Psoas muscle (tissue), 8 donors: ENCODE data around the gene GSE1. TPM values are rescaled to one million over a fixed set of nuclear protein-coding genes. Genes with fewer than 3 reads are reported as not detected.
A peak's percentile ranks its signal among the peaks of the same experiment; 100 is the strongest.

Source experiments
- ATAC-seq, 4 donors: fragments of 200-7000 bp; cut with Tn5 transposase; one replicate each; pipeline ENCODE4 v1.9.1; 2020; ENCODE audit warnings: moderate library complexity in 3 of 4, mild to moderate bottlenecking in 2 of 4
- DNase-seq, 2 donors: peaks; one replicate each; pipeline ENCODE4 v3.0.0-alpha.2; 2020
- H3K27ac ChIP-seq: fragments of 200-600 bp; one replicate; pipeline ENCODE4 v1.8.0; 2022
- H3K27me3 ChIP-seq, 3 donors: fragments of 200-600 bp in 1 of 3; one replicate each; pipeline versions ENCODE4 v1.6.1 to v1.8.0; 2013 to 2022; ENCODE audit warnings: low read length in 2 of 3, mild to moderate bottlenecking in 2 of 3, moderate library complexity in 1 of 3; ENCODE audit not compliant: insufficient read depth in 3 of 3
- H3K36me3 ChIP-seq, 2 donors: fragments of 200-600 bp in 1 of 2; one replicate each; pipeline versions ENCODE4 v1.6.1 to v1.8.0; 2013 to 2022; ENCODE audit warnings: low read depth in 1 of 2, mild to moderate bottlenecking in 1 of 2, moderate library complexity in 1 of 2; ENCODE audit not compliant: insufficient read depth in 1 of 2
- H3K4me1 ChIP-seq: fragments of 200-600 bp; one replicate; pipeline ENCODE4 v1.8.0; 2022
- H3K4me3 ChIP-seq: fragments of 200-600 bp; one replicate; pipeline ENCODE4 v1.8.0; 2022; ENCODE audit warnings: mild to moderate bottlenecking
- H3K9me3 ChIP-seq: fragments of 200-600 bp; one replicate; pipeline ENCODE4 v1.8.0; 2022
- CTCF ChIP-seq: fragments of 200-600 bp; IDR thresholded peaks from one replicate; pipeline ENCODE4 v1.8.0; 2022; ENCODE audit warnings: antibody characterized with exemption
- WGBS, 3 donors: extraction: QIAGEN DNeasy Blood & Tissue Kit; methylation state at CpG; one replicate each; pipeline versions ENCODE4 v1.1.6 to v1.1.7; 2013; 5-methylcytosine and 5-hydroxymethylcytosine counted together
- intact Hi-C, 2 donors: fragments of 100-400 bp; cut with DNase I; formaldehyde crosslinking; loops; one replicate each; pipeline versions ENCODE4 v1.11.0 to v1.14.2; 2022
- polyA plus RNA-seq, 3 donors: library from polyadenylated mRNA; stranded (reverse); fragments of 200-250 nt; gene quantifications; one replicate each; pipeline ENCODE4 v1.2.3, GENCODE V29; 2013
- total RNA-seq, 4 donors: library from RNA; stranded (reverse); fragmentation: NEBNext Ultra II Directional in 2 of 4; extraction: Animal tissue kit (Norgen Biotek cat#: 25700) in 2 of 4; gene quantifications; one replicate each; pipeline versions ENCODE4 v1.2.1 to v1.2.4, GENCODE V29; 2021 to 2023
- donor health status: healthy with polysubstance abuse.
- donor health status: DM: no; HTN: no; CAD: no; lungs with moderate emphysema.
- donor health status: Bipolar disorder and iron deficiency.
- donor health status: healthy.
- donor health status: DM: yes; HTN: yes; CAD: no.
- donor health status: DM: no; HTN: no; CAD: no.
- donor health status: DM: no; HTN: no; CAD: no.
- donor health status: DM: yes; HTN: yes; CAD: no.

Gene GSE1
- total and polyA plus RNA-seq, 7 donors = 10.8 to 90.5 (median 47.0) TPM

- Histone ChIP-seq H3K27ac (peak overlapping the region; percentile 58), H3K27me3 (no peaks in the 10 kb centered on the region), H3K9me3 (no peaks in the 10 kb centered on the region), H3K36me3 (no peaks in the 10 kb centered on the region), H3K4me3 (no peak overlapping the region), H3K4me1 (peaks cover 42% of the 10 kb centered on the region)
- TF ChIP-seq CTCF = no peak
- 84 to 88% (median 87%) methylated on average over 9 to 10 of the region's 10 CpGs for WGBS, 3 donors
- DNase-seq (no peak), ATAC-seq (no peak)
- intact Hi-C loops = loop anchor here in 1 of 2 donors (5.0 to 10.0 kb wide), 2 partner anchors 34 to 326 kb away; no protein-coding TSS in a partner anchor
Observed at GRCh38 chr16:85601272-85601639, 11.9 kb upstream of the GSE1 start.

GRCh38 chr16:85601730-85602401, 11.3 kb upstream of the GSE1 start:
- Histone ChIP-seq H3K27ac (peak overlapping the region; percentile 58), H3K4me3 (no peak overlapping the region), H3K9me3 (no peaks in the 10 kb centered on the region), H3K36me3 (no peaks in the 10 kb centered on the region), H3K4me1 (peaks cover 43% of the 10 kb centered on the region), H3K27me3 (no peaks in the 10 kb centered on the region)
- no peak for TF ChIP-seq CTCF
- ATAC-seq (peak; percentile 56 to 81 (median 62)), DNase-seq (peak in 1 of 2 donors; percentile 75)
- intact Hi-C loops = loop anchor here in 1 of 2 donors (5.0 to 10.0 kb wide), 2 partner anchors 35 to 327 kb away; no protein-coding TSS in a partner anchor
- 70 to 84% (median 74%) methylated on average over 30 of the region's 30 CpGs for WGBS, 3 donors

GRCh38 chr16:85602402-85603202, 10.5 kb upstream of the GSE1 start:
- Histone ChIP-seq H3K27ac (peak overlapping the region; percentile 58), H3K4me1 (peaks cover 43% of the 10 kb centered on the region), H3K9me3 (no peaks in the 10 kb centered on the region), H3K27me3 (no peaks in the 10 kb centered on the region), H3K4me3 (no peak overlapping the region), H3K36me3 (no peaks in the 10 kb centered on the region)
- no peak for DNase-seq
- TF ChIP-seq CTCF = no peak
- ATAC-seq = peak; percentile 28 to 45 (median 37)
- 68 to 73% (median 72%) methylated on average over 24 of the region's 24 CpGs for WGBS, 3 donors
- intact Hi-C loops = loop anchor here in 1 of 2 donors (5.0 to 10.0 kb wide), 2 partner anchors 35 to 328 kb away; no protein-coding TSS in a partner anchor

- Histone ChIP-seq H3K9me3 (no peaks in the 10 kb centered on the region), H3K4me1 (peaks cover 43% of the 10 kb centered on the region), H3K36me3 (no peaks in the 10 kb centered on the region), H3K4me3 (no peak overlapping the region), H3K27me3 (no peaks in the 10 kb centered on the region), H3K27ac (peak overlapping the region; percentile 58)
- ATAC-seq (peak in 2 of 4 donors; percentile 1 to 14), DNase-seq (no peak)
- WGBS, 3 donors = 74 to 82% (median 79%) methylated on average over 12 of the region's 12 CpGs
- no peak for TF ChIP-seq CTCF
- intact Hi-C loops = loop anchor here in 1 of 2 donors (5.0 to 10.0 kb wide), 2 partner anchors 36 to 328 kb away; no protein-coding TSS in a partner anchor
Observed at GRCh38 chr16:85603203-85603755, 9.8 kb upstream of the GSE1 start.
